Right lobe of liver (tissue), 6 donors: ENCODE measurements around the gene STAMBPL1. TPM values are rescaled to one million over a fixed set of nuclear protein-coding genes. Genes with fewer than 3 reads are reported as not detected.

Source experiments
- ATAC-seq, 4 donors: fragments of 200-7000 bp; cut with Tn5 transposase; one replicate each; pipeline ENCODE4 v1.9.1; 2020; ENCODE audit warnings: mild to moderate bottlenecking in 4 of 4, moderate library complexity in 4 of 4
- DNase-seq, 3 donors: peaks; one replicate each; pipeline ENCODE4 v3.0.0-alpha.2; 2020
- H3K27ac ChIP-seq, 3 donors: fragments of 200-600 bp; one replicate each; pipeline ENCODE4 v1.8.0; 2022
- H3K27me3 ChIP-seq, 2 donors: fragments of 200-600 bp; one replicate each; pipeline ENCODE4 v1.8.0; 2022
- H3K36me3 ChIP-seq, 4 donors: fragments of 200-600 bp; sonication (generic) in 1 of 4; one replicate each; pipeline versions ENCODE4 v1.5.1 to v1.8.0; 2017 to 2022; ENCODE audit warnings: control low read depth in 1 of 4
- H3K4me1 ChIP-seq, 4 donors: fragments of 200-600 bp; sonication (generic) in 1 of 4; one replicate each; pipeline versions ENCODE4 v1.5.1 to v1.8.0; 2017 to 2022; ENCODE audit warnings: control low read depth in 1 of 4
- H3K4me3 ChIP-seq, 3 donors: fragments of 200-600 bp; one replicate each; pipeline ENCODE4 v1.8.0; 2022
- H3K9me3 ChIP-seq, 4 donors: fragments of 200-600 bp; sonication (generic) in 1 of 4; one replicate each; pipeline versions ENCODE4 v1.5.1 to v1.8.0; 2017 to 2022; ENCODE audit warnings: control low read depth in 1 of 4
- CTCF ChIP-seq, 4 donors: fragments of 200-600 bp in 3 of 4; fragments of 450-650 bp in 1 of 4; IDR thresholded peaks; one replicate each; pipeline versions ENCODE4 v1.5.1 to v1.8.0; 2016 to 2022; ENCODE audit warnings: antibody characterized with exemption in 4 of 4, mild to moderate bottlenecking in 2 of 4
- POLR2A ChIP-seq: fragments of 450-650 bp; IDR thresholded peaks from one replicate; pipeline ENCODE4 v1.6.1; 2017; ENCODE audit warnings: antibody characterized with exemption, mild to moderate bottlenecking
- WGBS: methylation state at CpG from one replicate; pipeline ENCODE4 v1.1.6; 2018; ENCODE audit warnings: low coverage, low lambda C conversion rate; ENCODE audit not compliant: insufficient coverage; ENCODE audit errors: missing lambda C conversion rate; 5-methylcytosine and 5-hydroxymethylcytosine counted together
- intact Hi-C, 2 donors: fragments of 100-400 bp; cut with DNase I; formaldehyde crosslinking; loops; one replicate each; pipeline versions ENCODE4 v1.11.2 to v1.14.1; 2022
- total RNA-seq, 6 experiments: library from RNA; depleted of rRNA in 2 of 6; stranded (reverse); fragments of >200 nt in 2 of 6; fragmentation: NEBNext Ultra II Directional in 3 of 6; extraction: Animal tissue kit (Norgen Biotek cat#: 25700) in 3 of 6; gene quantifications; one replicate each; pipeline versions ENCODE4 v1.1.0 to v1.2.4, GENCODE V29; 2016 to 2023
- donor health status: DM: no; HTN: yes; CAD: no.
- donor health status: DM: no; HTN: no; CAD: no.
- donor health status: DM: no; HTN: no; CAD: no.
- donor health status: DM: no; HTN: yes; CAD: no.
- donor health status: DM: no; HTN: yes; CAD: no.

The STAMBPL1 gene
- total RNA-seq, 6 experiments from 2014 or later: 0.66 to 8.0 (median 4.2) TPM

- no peaks in the 10 kb centered on the region for H3K27me3 ChIP-seq
- no peaks in the 10 kb centered on the region for H3K9me3 ChIP-seq
- peaks cover 0 to 9% (median 0%) of the 10 kb centered on the region in 4 donors for H3K4me1 ChIP-seq
- DNase-seq (no peak), ATAC-seq (no peak)
- H3K4me3 ChIP-seq: no peak overlapping the region
- 93% methylated on average over 2 of the region's 2 CpGs for WGBS
- H3K36me3 ChIP-seq: peaks cover 0 to 8% (median 0%) of the 10 kb centered on the region in 4 donors
- H3K27ac ChIP-seq: no peak overlapping the region
- no peak for TF ChIP-seq CTCF (IDR thresholded peaks at IDR 0.05)
- no peak for TF ChIP-seq POLR2A
- intact Hi-C loops: loop anchor here (5.0 to 10.0 kb wide), 3 partner anchors 43 to 104 kb away; no protein-coding TSS in a partner anchor
Observed at GRCh38 chr10:88938938-88939337, 58.9 kb downstream of the STAMBPL1 start.

GRCh38 chr10:88941026-88941425 is 61.0 kb downstream of the STAMBPL1 start:
- intact Hi-C loops: no loop called here
- DNase-seq: no peak
- H3K27ac ChIP-seq: no peak overlapping the region
- no peaks in the 10 kb centered on the region for H3K9me3 ChIP-seq
- H3K4me1 ChIP-seq: no peaks in the 10 kb centered on the region
- WGBS: 100% methylated on average over 1 of the region's 6 CpGs
- no peak for ATAC-seq
- H3K4me3 ChIP-seq: no peak overlapping the region
- H3K36me3 ChIP-seq: peaks cover 0 to 8% (median 0%) of the 10 kb centered on the region in 4 donors
- H3K27me3 ChIP-seq: no peaks in the 10 kb centered on the region
- no peak for TF ChIP-seq POLR2A
- TF ChIP-seq CTCF (IDR thresholded peaks at IDR 0.05): no peak

- intact Hi-C loops: no loop called here
- H3K4me1 ChIP-seq: peaks cover 0 to 9% (median 2%) of the 10 kb centered on the region in 4 donors
- 89% methylated on average over 3 of the region's 3 CpGs for WGBS
- DNase-seq (no peak), ATAC-seq (no peak)
- H3K36me3 ChIP-seq: no peaks in the 10 kb centered on the region
- TF ChIP-seq POLR2A (no peak), CTCF (IDR thresholded peaks at IDR 0.05) (no peak)
- H3K4me3 ChIP-seq: no peak overlapping the region
- H3K9me3 ChIP-seq: no peaks in the 10 kb centered on the region
- no peaks in the 10 kb centered on the region for H3K27me3 ChIP-seq
- H3K27ac ChIP-seq: no peak overlapping the region
Observed at GRCh38 chr10:88943778-88944177, 63.7 kb downstream of the STAMBPL1 start.

- no peak overlapping the region for H3K4me3 ChIP-seq
- H3K4me1 ChIP-seq: peaks cover 0 to 15% (median 5%) of the 10 kb centered on the region in 4 donors
- TF ChIP-seq POLR2A (no peak), CTCF (IDR thresholded peaks at IDR 0.05) (no peak)
- no peaks in the 10 kb centered on the region for H3K36me3 ChIP-seq
- H3K27ac ChIP-seq: no peak overlapping the region
- DNase-seq: no peak
- intact Hi-C loops: no loop called here
- 68% methylated on average over 3 of the region's 3 CpGs for WGBS
- H3K9me3 ChIP-seq: no peaks in the 10 kb centered on the region
- no peaks in the 10 kb centered on the region for H3K27me3 ChIP-seq
- no peak for ATAC-seq
Observed at GRCh38 chr10:88944813-88945212, 64.8 kb downstream of the STAMBPL1 start.

GRCh38 chr10:88946200-88946599 is 66.2 kb downstream of the STAMBPL1 start:
- Histone ChIP-seq H3K27ac (no peak overlapping the region), H3K4me3 (no peak overlapping the region), H3K36me3 (no peaks in the 10 kb centered on the region), H3K9me3 (no peaks in the 10 kb centered on the region), H3K4me1 (peaks cover 0 to 18% (median 5%) of the 10 kb centered on the region in 4 donors), H3K27me3 (no peaks in the 10 kb centered on the region)
- TF ChIP-seq CTCF (IDR thresholded peaks at IDR 0.05) (no peak), POLR2A (no peak)
- intact Hi-C loops: no loop called here
- ATAC-seq: no peak
- DNase-seq: no peak
- WGBS: 86% methylated on average over 1 of the region's 1 CpG
